Smooth muscle cell (in vitro differentiated cells): ENCODE measurements around the gene LRRC3. TPM values are rescaled to one million over a fixed set of nuclear protein-coding genes. Genes with fewer than 3 reads are reported as not detected.

Experiments used
- DNase-seq: peaks from one replicate; lab custom pipeline; 2025; ENCODE audit not compliant: unreplicated experiment; lab: John Stamatoyannopoulos, UW
- H2AFZ ChIP-seq: fragments of 200-600 bp; sonication (generic); 2 replicates; pipeline ENCODE4 v1.6.0; 2016; ENCODE audit warnings: antibody characterized with exemption, low read depth, mild to moderate bottlenecking
- H3F3A ChIP-seq: fragments of 200-600 bp; sonication (generic); 2 replicates; pipeline ENCODE4 v1.6.0; 2017; ENCODE audit warnings: antibody characterized with exemption, low read depth
- H3K27ac ChIP-seq: fragments of 200-600 bp; sonication (generic); 2 replicates; pipeline ENCODE4 v1.5.1; 2016; ENCODE audit warnings: low read depth, mild to moderate bottlenecking
- H3K27me3 ChIP-seq: fragments of 200-600 bp; sonication (generic); 2 replicates; pipeline ENCODE4 v1.6.1; 2016; ENCODE audit warnings: low read depth, mild to moderate bottlenecking
- H3K36me3 ChIP-seq: fragments of 200-600 bp; sonication (generic); 2 replicates; pipeline ENCODE4 v1.5.1; 2016; ENCODE audit warnings: low read depth
- H3K4me1 ChIP-seq: fragments of 200-600 bp; sonication (generic); 2 replicates; pipeline ENCODE4 v1.5.1; 2016; ENCODE audit warnings: low read depth
- H3K4me2 ChIP-seq: fragments of 200-600 bp; sonication (generic); 2 replicates; pipeline ENCODE4 v1.6.0; 2016; ENCODE audit warnings: mild to moderate bottlenecking
- H3K4me3 ChIP-seq: fragments of 200-600 bp; sonication (generic); 2 replicates; pipeline ENCODE4 v1.5.1; 2016; ENCODE audit warnings: mild to moderate bottlenecking
- H3K79me2 ChIP-seq: fragments of 200-600 bp; sonication (generic); 2 replicates; pipeline ENCODE4 v1.6.0; 2016; ENCODE audit warnings: low read depth, mild to moderate bottlenecking
- H3K9ac ChIP-seq: fragments of 200-600 bp; sonication (generic); 2 replicates; pipeline ENCODE4 v1.6.0; 2016; ENCODE audit warnings: low read depth
- H3K9me3 ChIP-seq: fragments of 200-600 bp; sonication (generic); replicated peaks from 2 replicates; pipeline ENCODE4 v1.5.1; 2016; ENCODE audit warnings: low read depth
- H4K20me1 ChIP-seq: fragments of 200-600 bp; sonication (generic); 2 replicates; pipeline ENCODE4 v1.6.0; 2016; ENCODE audit warnings: low read depth
- CTCF ChIP-seq: fragments of 200-600 bp; sonication (generic); IDR thresholded peaks from 2 replicates; pipeline ENCODE4 v1.5.1; 2017; ENCODE audit warnings: borderline replicate concordance, mild to moderate bottlenecking, antibody characterized with exemption; ENCODE audit not compliant: insufficient read depth, poor library complexity, severe bottlenecking
- WGBS: methylation state at CpG from one replicate; pipeline ENCODE4 v1.1.7; 2016; ENCODE audit warnings: low lambda C conversion rate; 5-methylcytosine and 5-hydroxymethylcytosine counted together
- polyA plus RNA-seq: library from polyadenylated mRNA; unstranded; fragments of >200 nt; fragmentation: Nextera tagmentation; extraction: Ambion mirVana; gene quantifications from 2 replicates; pipeline ENCODE4 v1.2.1, GENCODE V29; 2016
- total RNA-seq: library from RNA; depleted of rRNA; stranded (reverse); fragments of >200 nt; gene quantifications from 2 replicates; pipeline ENCODE4 v1.2.3, GENCODE V29; 2014

Gene LRRC3
- total and polyA plus RNA-seq, 2 experiments from 2014 or later: 4.9 to 5.3 TPM

- Histone ChIP-seq H3F3A (no peaks in the 10 kb centered on the region), H3K4me2 (no peak overlapping the region), H3K4me1 (no peaks in the 10 kb centered on the region), H3K27ac (no peak overlapping the region), H2AFZ (no peak overlapping the region), H4K20me1 (no peaks in the 10 kb centered on the region), H3K27me3 (no peaks in the 10 kb centered on the region), H3K9me3 (no peaks in the 10 kb centered on the region), H3K4me3 (no peak overlapping the region), H3K79me2 (no peaks in the 10 kb centered on the region), H3K36me3 (no peaks in the 10 kb centered on the region), H3K9ac (no peak overlapping the region)
- 94% methylated on average over 28 of the region's 30 CpGs for WGBS
- TF ChIP-seq CTCF: no peak
- DNase-seq: no peak
Measured at GRCh38 chr21:44424608-44425306, 30.6 kb upstream of the LRRC3 start.

- WGBS: 91% methylated on average over 39 of the region's 40 CpGs
- no peak overlapping the region for H3K4me2 ChIP-seq
Measured at GRCh38 chr21:44425307-44425894, 29.9 kb upstream of the LRRC3 start.

GRCh38 chr21:44425895-44426662, 29.2 kb upstream of the LRRC3 start:
- H3K4me3 ChIP-seq: no peak overlapping the region
- no peak overlapping the region for H2AFZ ChIP-seq
- no peak overlapping the region for H3K4me2 ChIP-seq
- no peaks in the 10 kb centered on the region for H3K79me2 ChIP-seq
- TF ChIP-seq CTCF: no peak
- no peaks in the 10 kb centered on the region for H3K27me3 ChIP-seq
- H3F3A ChIP-seq: no peaks in the 10 kb centered on the region
- H3K9ac ChIP-seq: no peak overlapping the region
- no peak for DNase-seq
- H3K4me1 ChIP-seq: no peaks in the 10 kb centered on the region
- no peaks in the 10 kb centered on the region for H3K36me3 ChIP-seq
- H3K27ac ChIP-seq: no peak overlapping the region
- H4K20me1 ChIP-seq: no peaks in the 10 kb centered on the region
- 91% methylated on average over 9 of the region's 13 CpGs for WGBS
- H3K9me3 ChIP-seq: no peaks in the 10 kb centered on the region

More at GRCh38 chr21:44425307-44425894, 29.9 kb upstream of the LRRC3 start:
- no peaks in the 10 kb centered on the region for H4K20me1 ChIP-seq
- H3K4me3 ChIP-seq: no peak overlapping the region
- no peaks in the 10 kb centered on the region for H3K36me3 ChIP-seq
- no peaks in the 10 kb centered on the region for H3K79me2 ChIP-seq
- no peaks in the 10 kb centered on the region for H3K4me1 ChIP-seq
- no peak overlapping the region for H3K9ac ChIP-seq
- H3F3A ChIP-seq: no peaks in the 10 kb centered on the region
- no peak for TF ChIP-seq CTCF
- H2AFZ ChIP-seq: no peak overlapping the region
- DNase-seq: no peak
- H3K27me3 ChIP-seq: no peaks in the 10 kb centered on the region
- H3K27ac ChIP-seq: no peak overlapping the region
- no peaks in the 10 kb centered on the region for H3K9me3 ChIP-seq
